ENCODE results near the gene BANK1. TPM values are rescaled to one million over a fixed set of nuclear protein-coding genes. Genes with fewer than 3 reads are reported as not detected.

Gene BANK1
- total and polyA plus RNA-seq, 12 donors = 1.5 to 10.3 (median 5.1) TPM

- Histone ChIP-seq H3K27me3 (no peaks in the 10 kb centered on the region), H3K36me3 (replicated peaks in 1 of 2) (no peaks in the 10 kb centered on the region), H3K4me3 (no peak overlapping the region), H3K27ac (no peak overlapping the region), H3K9me3 (replicated peaks in 1 of 3) (peaks cover 0 to 8% (median 0%) of the 10 kb centered on the region in 3 donors), H3K4me1 (replicated peaks in 1 of 2) (no peaks in the 10 kb centered on the region)
- no peak for DNase-seq
- intact Hi-C loops (cut with DNase I) = no loop called here
- 15 to 43% (median 34%) methylated on average over 1 of the region's 1 CpG for WGBS, 4 donors
- no peak for TF ChIP-seq POLR2A (IDR thresholded peaks at IDR 0.05)
Observed at GRCh38 chr4:101843054-101843453, 52.5 kb downstream of the BANK1 start.

DNA sequence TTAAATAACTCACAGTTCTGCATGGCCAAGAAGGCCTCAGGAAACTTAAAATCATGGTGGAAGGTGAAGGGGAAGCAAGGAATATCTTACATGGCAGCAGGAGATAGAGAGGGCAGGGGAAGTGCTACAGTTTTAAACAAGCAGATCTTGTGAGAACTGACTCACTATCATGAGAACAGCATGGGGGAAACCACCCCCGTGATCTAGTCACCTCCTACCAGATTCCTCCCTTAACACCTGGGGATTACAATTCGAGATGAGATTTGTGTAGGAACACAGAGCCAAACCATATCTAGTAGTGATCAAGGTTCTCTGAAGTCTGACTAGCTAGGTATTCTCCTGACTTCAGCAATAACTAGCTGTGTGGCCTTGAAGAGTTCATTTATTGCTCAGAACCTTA, 56.0 kb downstream of the BANK1 start:
- TF ChIP-seq POLR2A (IDR thresholded peaks at IDR 0.05) (no peak), CTCF (IDR thresholded peaks at IDR 0.05) (no peak)
- DNase-seq = no peak
- Histone ChIP-seq H3K4me3 (no peak overlapping the region), H3K27ac (no peak overlapping the region), H3K9me3 (replicated peaks in 1 of 3) (peaks cover 0 to 8% (median 0%) of the 10 kb centered on the region in 3 donors), H3K27me3 (no peaks in the 10 kb centered on the region), H3K4me1 (replicated peaks in 1 of 2) (no peaks in the 10 kb centered on the region), H3K36me3 (replicated peaks in 1 of 2) (no peaks in the 10 kb centered on the region)
- 78 to 84% (median 82%) methylated on average over 2 of the region's 2 CpGs for WGBS, 4 donors
- intact Hi-C loops (cut with DNase I) = no loop called here

GRCh38 chr4:101850698-101851097, 60.2 kb downstream of the BANK1 start:
- intact Hi-C loops (cut with DNase I) = no loop called here
- no peak for TF ChIP-seq POLR2A (IDR thresholded peaks at IDR 0.05)
- no peak for TF ChIP-seq CTCF (IDR thresholded peaks at IDR 0.05)
- no peak overlapping the region for H3K4me3 ChIP-seq
- H3K9me3 ChIP-seq (replicated peaks in 1 of 3) = no peaks in the 10 kb centered on the region
- WGBS, 4 donors = 40 to 81% (median 68%) methylated on average over 2 of the region's 2 CpGs
- no peak overlapping the region for H3K27ac ChIP-seq
- DNase-seq = no peak
- no peaks in the 10 kb centered on the region for H3K4me1 ChIP-seq (replicated peaks in 1 of 2)
- H3K36me3 ChIP-seq (replicated peaks in 1 of 2) = no peaks in the 10 kb centered on the region
- H3K27me3 ChIP-seq = no peaks in the 10 kb centered on the region

- no peaks in the 10 kb centered on the region for H3K9me3 ChIP-seq (replicated peaks in 1 of 3)
- H3K4me1 ChIP-seq (replicated peaks in 1 of 2) = no peaks in the 10 kb centered on the region
- intact Hi-C loops (cut with DNase I) = no loop called here
- no peak for DNase-seq
- no peak overlapping the region for H3K4me3 ChIP-seq
- TF ChIP-seq CTCF (IDR thresholded peaks at IDR 0.05) (no peak), POLR2A (IDR thresholded peaks at IDR 0.05) (no peak)
- 68 to 81% (median 70%) methylated on average over 3 of the region's 3 CpGs for WGBS, 4 donors
- no peak overlapping the region for H3K27ac ChIP-seq
- H3K36me3 ChIP-seq (replicated peaks in 1 of 2) = no peaks in the 10 kb centered on the region
- no peaks in the 10 kb centered on the region for H3K27me3 ChIP-seq
Observed at GRCh38 chr4:101851672-101852071, 61.1 kb downstream of the BANK1 start.

DNA sequence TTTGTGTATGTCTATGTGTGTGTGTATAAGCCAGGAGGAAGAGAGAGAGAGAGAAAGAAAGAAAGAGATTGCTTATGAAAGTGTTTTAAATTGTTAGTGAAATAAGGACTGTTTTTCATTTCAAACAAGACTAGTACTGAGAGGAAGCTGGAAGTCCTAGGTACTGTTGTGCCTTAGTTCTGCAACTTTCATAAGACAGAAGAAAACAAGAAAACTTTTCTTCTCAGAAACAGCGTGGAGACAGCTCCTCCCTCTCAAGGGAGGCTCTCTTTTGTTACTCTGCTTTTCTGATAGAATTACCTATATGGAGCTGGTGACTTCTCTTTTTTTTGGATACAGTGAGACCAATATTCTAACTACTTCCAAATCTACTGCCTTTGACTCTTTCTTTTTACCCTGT, 62.5 kb downstream of the BANK1 start:
- Histone ChIP-seq H3K27me3 (no peaks in the 10 kb centered on the region), H3K4me3 (no peak overlapping the region), H3K9me3 (replicated peaks in 1 of 3) (no peaks in the 10 kb centered on the region), H3K27ac (no peak overlapping the region), H3K36me3 (replicated peaks in 1 of 2) (no peaks in the 10 kb centered on the region), H3K4me1 (replicated peaks in 1 of 2) (no peaks in the 10 kb centered on the region)
- intact Hi-C loops (cut with DNase I) = no loop called here
- no peak for DNase-seq
- TF ChIP-seq POLR2A (IDR thresholded peaks at IDR 0.05) (no peak), CTCF (IDR thresholded peaks at IDR 0.05) (no peak)
- WGBS, 4 donors = 72 to 78% (median 77%) methylated on average over 1 of the region's 1 CpG
